GM12891 (cell line): ENCODE results near the gene GPR151.
"Not testable (repeated sequence)": the region's sequence is repeated elsewhere in the genome, so short reads cannot be mapped to it uniquely, and the experiment has no call there.

Experiments
- POLR2A ChIP-seq: IDR thresholded peaks from 2 replicates; pipeline ENCODE4 v1.6.1; 2011; ENCODE audit warnings: low read depth, low read length, control low read depth
- POLR2AphosphoS5 ChIP-seq: IDR thresholded peaks from 2 replicates; pipeline ENCODE4 v1.6.1; 2011; ENCODE audit warnings: low read depth, low read length, control low read depth
- POU2F2 ChIP-seq: IDR thresholded peaks from 2 replicates; pipeline ENCODE4 v1.6.1; 2011; ENCODE audit warnings: low read depth, mild to moderate bottlenecking, control low read depth, low read length, moderate library complexity
- TAF1 ChIP-seq: IDR thresholded peaks from 2 replicates; pipeline ENCODE4 v1.6.1; 2011; ENCODE audit warnings: low read depth, low read length, control low read depth

GRCh38 chr5:146556884-146557283 lies 40.9 kb upstream of the GPR151 start:
- TF ChIP-seq POLR2AphosphoS5, POLR2A, TAF1, POU2F2: not testable (repeated sequence)
